Activated naive CD4-positive, alpha-beta T cell treated with Interleukin-2 at 50 U/mL for 16 hours (primary cell): Measurements from ENCODE around the gene UBR4.

ENCODE experiments used
- DNase-seq: peaks from one replicate; pipeline ENCODE4 v3.0.0-alpha.2; 2020

Gene UBR4

GRCh38 chr1:19032701-19033514 lies 177.2 kb downstream of the UBR4 start:
- no peak for DNase-seq

GRCh38 chr1:19032413-19032695 lies 177.7 kb downstream of the UBR4 start:
- DNase-seq, result no peak

- DNase-seq, result no peak
These were observed 180.6 kb downstream of the UBR4 start for GRCh38 chr1:19029191-19030085.

- no peak for DNase-seq
These were observed 181.4 kb downstream of the UBR4 start for GRCh38 chr1:19028546-19029129.

GRCh38 chr1:19028110-19028509 lies 182.0 kb downstream of the UBR4 start:
- no peak for DNase-seq
